ENCODE data around the gene C2CD3. TPM values are rescaled to one million over a fixed set of nuclear protein-coding genes. Genes with fewer than 3 reads are reported as not detected.

The C2CD3 gene
- total RNA-seq, 1 experiment from 2014 or later: 22.0 TPM

- Mint-ChIP-seq H3K9me3 (no peaks in the 10 kb centered on the region; a peak in 1 of 5 replicates), H3K4me3 (no peak overlapping the region), H3K36me3 (ENCODE audit: insufficient read depth in 1 of 3, low read depth in 3 of 3) (peaks cover 57 to 78% (median 77%) of the 10 kb centered on the region in 3 experiments; a peak in 6 of 7 replicates), H3K27ac (no peak overlapping the region), H3K4me1 (peaks cover 19 to 27% of the 10 kb centered on the region in 2 experiments), H3K27me3 (ENCODE audit: low read depth) (no peaks in the 10 kb centered on the region)
- no CpG with 5 or more reads among the region's 14 CpGs for WGBS (ENCODE audit: extremely low coverage, insufficient read length, low lambda C conversion rate)
- no peak overlapping the region for H2BK120ac ChIP-seq (ENCODE audit: low read depth, low read length, poor library complexity, severe bottlenecking)
- no peaks in the 10 kb centered on the region for H3K9me3 ChIP-seq (ENCODE audit: control insufficient read depth, low read depth, low read length)
- H3K18ac ChIP-seq (ENCODE audit: insufficient read length, low read depth, low read length): no peak overlapping the region
- no peaks in the 10 kb centered on the region; the same call in 1 of the 2 replicates for H3K4me1 ChIP-seq (ENCODE audit: insufficient read depth, low read length)
- H3K14ac ChIP-seq (ENCODE audit: insufficient read depth, low read length): no peak overlapping the region
- no peak overlapping the region for H2BK12ac ChIP-seq (ENCODE audit: insufficient read length, low read depth, low read length)
- peaks cover 2% of the 10 kb centered on the region for H3K23me2 ChIP-seq (ENCODE audit: insufficient read length, low read depth, low read length, poor library complexity, severe bottlenecking)
- H3K4ac ChIP-seq (ENCODE audit: low read depth, low read length): no peak overlapping the region
- no peak overlapping the region for H2AFZ ChIP-seq (ENCODE audit: low read length)
- no peaks in the 10 kb centered on the region for H4K20me1 ChIP-seq (ENCODE audit: control insufficient read depth, insufficient read depth, insufficient read length)
- H4K91ac ChIP-seq (ENCODE audit: insufficient read length, low read depth, low read length): no peak overlapping the region
- no peak overlapping the region for H3T11ph ChIP-seq (ENCODE audit: low read length)
- no peak overlapping the region for H3K23ac ChIP-seq (ENCODE audit: insufficient read length, low read depth, low read length)
- H3K56ac ChIP-seq (ENCODE audit: insufficient read length, low read depth, low read length): no peak overlapping the region
- no peak overlapping the region for H2BK20ac ChIP-seq (ENCODE audit: low read depth, low read length, poor library complexity, severe bottlenecking)
- no peak overlapping the region for H4K5ac ChIP-seq (ENCODE audit: insufficient read length, low read depth, low read length)
- no peak overlapping the region for H3K9ac ChIP-seq (ENCODE audit: extremely low read depth, insufficient read length, low read length)
- H3K4me2 ChIP-seq (ENCODE audit: insufficient read depth, insufficient read length, low read length): no peak overlapping the region
- H3K79me1 ChIP-seq (ENCODE audit: insufficient read depth, low read depth, low read length, poor library complexity, severe bottlenecking): no peaks in the 10 kb centered on the region
- H2AK5ac ChIP-seq (ENCODE audit: insufficient read length, low read length): no peak overlapping the region
- no peaks in the 10 kb centered on the region for H3K79me2 ChIP-seq (ENCODE audit: insufficient read depth, low read length)
- no peak overlapping the region for H2BK15ac ChIP-seq (ENCODE audit: low read depth, low read length)
- H2BK5ac ChIP-seq (ENCODE audit: insufficient read length, low read length): no peak overlapping the region
- no peaks in the 10 kb centered on the region for H3K27me3 ChIP-seq (ENCODE audit: insufficient read depth, low read length)
- no peak overlapping the region for H3K27ac ChIP-seq (ENCODE audit: insufficient read length, low read depth, low read length)
- no peak for TF ChIP-seq CTCF (conservative IDR thresholded peaks at IDR 0.05)
- no peak overlapping the region for H4K8ac ChIP-seq (replicated peaks; ENCODE audit: insufficient read length, low read depth, low read length)
- DNase-seq: no peak
Observed at GRCh38 chr11:73976451-73977151, 194.2 kb downstream of the C2CD3 start.

Measured in H9 (cell line).